IPS DF 6.9 (cell line): ENCODE measurements around the gene TNIK.

ENCODE experiments used
- DNase-seq: peaks from one replicate; pipeline ENCODE4 v3.0.0-alpha.2; 2013; ENCODE audit warnings: low read depth, low spot score
- H3K27ac ChIP-seq: one replicate; pipeline ENCODE4 v1.5.1; 2013; ENCODE audit warnings: low read length, control low read depth
- H3K27me3 ChIP-seq: 2 replicates; pipeline ENCODE4 v1.6.1; 2013; ENCODE audit warnings: mild to moderate bottlenecking, low read length; ENCODE audit not compliant: control insufficient read depth, insufficient read depth
- H3K36me3 ChIP-seq: 2 replicates; pipeline ENCODE4 v1.6.1; 2013; ENCODE audit warnings: low read length; ENCODE audit not compliant: control insufficient read depth, insufficient read depth
- H3K4me1 ChIP-seq: 2 replicates; pipeline ENCODE4 v1.6.1; 2013; ENCODE audit warnings: low read length; ENCODE audit not compliant: control insufficient read depth, insufficient read depth
- H3K4me3 ChIP-seq: 2 replicates; pipeline ENCODE4 v1.5.1; 2013; ENCODE audit warnings: mild to moderate bottlenecking, low read length
- H3K9me3 ChIP-seq: 2 replicates; pipeline ENCODE4 v1.6.1; 2013; ENCODE audit warnings: low read length, inconsistent platforms; ENCODE audit not compliant: control insufficient read depth, insufficient read depth
- WGBS: extraction: QIAGEN DNeasy Blood & Tissue Kit; methylation state at CpG from one replicate; pipeline ENCODE4 v1.1.7; 2013; ENCODE audit warnings: mixed read lengths, missing lambda C conversion rate; ENCODE audit not compliant: insufficient read length, insufficient coverage; 5-methylcytosine and 5-hydroxymethylcytosine counted together

Gene TNIK

DNA sequence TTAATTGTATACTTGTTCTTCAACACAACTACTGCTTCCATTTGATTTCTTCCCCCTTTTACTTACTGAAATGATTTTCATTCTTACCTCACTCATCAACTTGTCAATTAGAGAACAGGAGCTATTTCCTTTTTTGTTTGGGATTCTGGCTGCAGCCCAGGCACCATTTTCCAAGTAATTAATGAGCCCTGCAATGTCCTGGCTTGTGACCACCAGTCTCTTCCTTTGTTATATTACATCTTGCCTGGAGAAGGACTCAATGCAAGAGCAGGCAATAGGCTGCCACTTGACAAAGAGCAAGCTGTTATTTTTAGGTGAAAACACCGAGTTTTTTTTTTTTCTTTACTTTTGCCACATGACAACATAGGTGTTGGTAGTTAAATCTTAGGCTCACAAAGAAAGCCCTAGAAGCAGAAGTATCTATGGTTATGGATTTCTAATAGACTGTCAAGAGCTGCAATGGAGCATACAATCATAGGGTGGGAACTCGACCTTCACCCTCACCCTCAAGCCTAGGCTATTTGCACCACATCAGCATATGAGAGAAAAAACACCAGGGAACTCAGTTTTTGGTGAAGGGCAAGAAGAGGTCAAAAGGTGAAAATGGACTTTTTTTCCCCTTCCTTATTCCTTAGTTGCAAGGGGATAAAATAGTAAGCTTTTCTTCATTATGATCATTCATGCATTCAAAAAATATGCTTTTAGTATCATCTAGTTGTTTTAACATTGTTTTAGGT is 114.9 kb downstream of the TNIK start:
- WGBS: no CpG with 5 or more reads among the region's 2 CpGs
- Histone ChIP-seq H3K27me3 (no peaks in the 10 kb centered on the region), H3K36me3 (no peaks in the 10 kb centered on the region), H3K4me1 (peaks cover 1% of the 10 kb centered on the region), H3K4me3 (no peak overlapping the region), H3K27ac (no peak overlapping the region), H3K9me3 (no peaks in the 10 kb centered on the region)
- DNase-seq: no peak

DNA sequence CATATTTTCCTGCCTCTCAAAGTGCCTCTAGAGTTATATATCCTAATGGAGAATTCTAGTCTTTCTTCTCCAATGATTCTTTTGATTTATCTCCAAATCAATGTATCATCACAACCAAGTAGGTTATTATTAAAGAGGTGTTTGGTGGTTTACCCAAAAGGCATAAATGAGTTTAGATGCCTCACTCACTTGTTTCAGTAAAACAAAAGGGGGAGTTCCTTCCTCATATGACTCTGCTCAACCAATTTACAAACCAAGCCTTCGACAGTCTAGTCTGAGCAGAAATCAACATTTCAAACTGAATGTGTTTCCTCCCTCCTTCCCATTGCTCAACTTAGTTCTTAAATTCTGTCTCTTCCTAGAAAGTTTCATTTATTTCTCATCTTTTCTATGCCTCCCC is 116.5 kb downstream of the TNIK start:
- Histone ChIP-seq H3K27ac (no peak overlapping the region), H3K9me3 (no peaks in the 10 kb centered on the region), H3K27me3 (no peaks in the 10 kb centered on the region), H3K4me3 (no peak overlapping the region), H3K4me1 (peaks cover 1% of the 10 kb centered on the region), H3K36me3 (no peaks in the 10 kb centered on the region)
- DNase-seq: no peak
- WGBS: no CpG with 5 or more reads among the region's 1 CpG

DNA sequence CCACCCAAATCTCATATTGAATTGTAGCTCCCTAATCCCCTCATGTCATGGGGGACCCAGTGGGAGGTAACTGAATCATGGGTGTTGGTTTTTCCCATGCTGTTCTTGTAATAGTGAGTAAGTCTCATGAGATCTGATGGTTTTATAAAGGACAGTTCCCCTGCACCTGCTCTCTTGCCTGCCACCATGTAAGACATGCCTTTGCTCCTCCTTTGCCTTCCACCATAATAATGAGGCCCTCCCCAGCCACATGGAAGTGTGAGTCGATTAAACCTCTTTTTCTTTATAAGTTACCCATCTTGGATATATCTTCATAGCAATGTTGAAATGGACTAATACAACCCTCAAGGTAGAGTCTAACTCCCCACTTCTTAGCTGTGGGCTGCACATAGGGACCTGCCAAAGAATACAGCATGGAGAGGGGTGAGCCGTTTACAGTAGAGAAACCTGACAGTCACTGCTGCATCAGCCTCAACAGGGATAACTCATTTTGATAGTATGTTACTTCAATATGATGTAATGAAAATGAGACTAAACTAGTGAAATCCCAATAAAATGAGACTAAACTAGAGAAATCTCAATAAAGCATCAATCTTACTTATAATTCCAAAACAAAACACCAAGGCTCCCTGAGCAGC is 117.3 kb downstream of the TNIK start:
- no peak for DNase-seq
- WGBS: no CpG with 5 or more reads among the region's 2 CpGs
- H3K9me3 ChIP-seq: no peaks in the 10 kb centered on the region
- H3K27me3 ChIP-seq: no peaks in the 10 kb centered on the region
- H3K27ac ChIP-seq: no peak overlapping the region
- peaks cover 1% of the 10 kb centered on the region for H3K4me1 ChIP-seq
- no peaks in the 10 kb centered on the region for H3K36me3 ChIP-seq
- H3K4me3 ChIP-seq: no peak overlapping the region

DNA sequence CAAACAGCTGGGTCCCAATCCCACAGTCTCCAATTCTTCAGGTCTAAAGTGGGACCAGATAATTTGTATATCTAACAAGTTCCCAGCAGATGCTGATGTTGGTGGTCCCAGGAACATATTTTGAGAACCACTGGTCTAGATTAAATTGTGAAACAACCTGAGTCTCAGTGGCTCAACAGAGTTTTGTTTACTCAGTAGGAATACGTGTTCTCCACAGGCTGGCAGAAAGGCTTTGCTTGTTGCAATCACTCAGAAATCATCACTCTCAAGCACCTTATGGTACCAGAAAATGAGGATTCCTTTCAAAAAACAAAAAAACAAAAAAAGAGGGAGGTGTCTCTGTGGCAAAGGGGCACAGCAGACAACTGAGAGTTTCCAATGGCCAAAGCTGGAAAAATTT is 118.0 kb downstream of the TNIK start:
- H3K27ac ChIP-seq: no peak overlapping the region
- no CpG with 5 or more reads among the region's 1 CpG for whole genome bisulfite sequencing

DNA sequence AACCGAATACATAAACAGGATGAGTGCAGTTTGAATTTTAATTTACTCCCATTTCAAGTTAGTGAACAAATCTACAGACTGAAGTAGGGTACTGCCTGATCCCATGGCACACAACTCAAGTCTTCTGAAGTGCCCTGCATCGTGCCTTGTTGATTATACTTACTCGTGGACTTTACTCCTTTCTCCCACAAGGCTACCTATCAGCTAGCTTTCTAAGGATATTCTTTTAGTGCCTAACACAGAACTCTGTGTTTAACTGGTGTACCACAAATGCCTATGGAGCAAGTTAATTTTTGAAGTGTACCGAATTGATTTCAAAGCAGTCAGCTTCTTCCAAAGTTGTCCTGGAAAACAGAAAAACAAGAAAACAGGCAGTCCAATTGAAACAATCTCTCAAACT is 119.8 kb downstream of the TNIK start:
- Histone ChIP-seq H3K4me3 (no peak overlapping the region), H3K9me3 (no peaks in the 10 kb centered on the region), H3K27me3 (no peaks in the 10 kb centered on the region), H3K36me3 (no peaks in the 10 kb centered on the region), H3K27ac (no peak overlapping the region), H3K4me1 (peaks cover 1% of the 10 kb centered on the region; the same call in 1 of the 2 replicates)
- WGBS: no CpG with 5 or more reads among the region's 4 CpGs
- no peak for DNase-seq

More for the DNA sequence above, 118.0 kb downstream of the TNIK start:
- Histone ChIP-seq H3K36me3 (no peaks in the 10 kb centered on the region), H3K4me3 (no peak overlapping the region), H3K9me3 (no peaks in the 10 kb centered on the region), H3K4me1 (peaks cover 1% of the 10 kb centered on the region), H3K27me3 (no peaks in the 10 kb centered on the region)
- DNase-seq: no peak

DNA sequence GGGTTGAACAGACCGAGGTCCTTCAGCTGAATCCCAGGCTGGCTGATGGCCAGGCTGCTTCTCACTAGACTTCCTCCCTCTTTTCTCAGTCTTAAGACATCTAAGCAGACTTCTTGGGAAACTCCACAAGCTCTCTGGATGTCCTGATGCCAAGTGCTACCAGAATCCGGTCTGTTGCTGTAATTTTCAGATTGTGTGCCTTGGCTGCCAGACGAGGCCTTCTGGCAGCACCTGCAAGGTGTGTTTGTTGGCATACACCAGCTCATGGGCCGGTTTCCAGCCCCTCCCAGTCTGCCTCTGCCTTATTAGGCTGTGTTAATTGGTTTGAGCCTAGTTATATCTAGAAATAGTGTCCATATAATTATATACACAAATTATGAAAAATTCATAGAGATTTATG is 120.6 kb downstream of the TNIK start:
- H3K4me1 ChIP-seq: no peaks in the 10 kb centered on the region; the same call in 1 of the 2 replicates
- no peaks in the 10 kb centered on the region for H3K9me3 ChIP-seq
- no CpG with 5 or more reads among the region's 4 CpGs for WGBS
- H3K27ac ChIP-seq: no peak overlapping the region
- H3K4me3 ChIP-seq: no peak overlapping the region
- no peaks in the 10 kb centered on the region for H3K27me3 ChIP-seq
- no peak for DNase-seq
- no peaks in the 10 kb centered on the region for H3K36me3 ChIP-seq

DNA sequence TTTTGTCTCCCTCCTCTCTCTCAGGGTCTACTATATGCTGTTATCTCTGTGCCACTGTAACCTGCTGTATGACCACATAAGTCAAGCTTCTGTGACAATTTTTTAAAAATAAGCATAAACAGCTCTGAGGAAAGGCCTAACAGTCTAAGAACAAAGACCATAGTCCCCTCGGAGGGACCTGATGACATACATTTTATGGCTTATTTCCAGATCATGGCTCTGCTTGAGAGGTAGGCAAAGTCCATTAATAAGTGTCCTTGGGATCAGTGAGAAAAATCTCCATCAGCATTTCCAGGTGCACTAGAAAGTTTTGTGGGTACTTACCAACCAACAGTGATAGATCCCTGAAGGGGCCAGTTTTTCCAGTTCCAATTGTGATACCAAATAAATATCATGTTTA is 123.8 kb downstream of the TNIK start:
- H3K9me3 ChIP-seq: no peaks in the 10 kb centered on the region
- H3K36me3 ChIP-seq: no peaks in the 10 kb centered on the region
- DNase-seq: no peak
- no peaks in the 10 kb centered on the region for H3K27me3 ChIP-seq
- no CpG with 5 or more reads among the region's 1 CpG for WGBS
- no peak overlapping the region for H3K4me3 ChIP-seq
- no peaks in the 10 kb centered on the region; the same call in 1 of the 2 replicates for H3K4me1 ChIP-seq
- H3K27ac ChIP-seq: no peak overlapping the region

DNA sequence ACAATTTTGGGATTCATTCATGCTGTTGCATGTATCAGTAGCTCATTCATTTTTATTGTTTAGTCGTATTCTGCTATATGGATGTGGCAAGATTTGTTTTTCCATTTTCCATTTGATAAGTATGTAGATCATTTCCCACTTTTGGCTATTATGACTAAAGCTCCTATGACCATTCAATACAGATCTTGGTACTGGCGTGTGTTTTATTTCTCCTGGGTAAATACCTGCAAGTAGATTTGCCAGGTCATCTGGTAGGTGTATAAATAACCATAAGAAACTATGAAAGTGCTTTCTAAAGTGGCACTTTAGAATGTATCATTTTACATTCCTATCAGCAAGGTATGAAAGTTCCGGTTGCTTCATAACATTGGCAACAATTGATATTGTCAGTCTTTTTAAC is 124.6 kb downstream of the TNIK start:
- Histone ChIP-seq H3K27me3 (no peaks in the 10 kb centered on the region), H3K4me1 (no peaks in the 10 kb centered on the region; the same call in 1 of the 2 replicates), H3K9me3 (no peaks in the 10 kb centered on the region), H3K4me3 (no peak overlapping the region), H3K27ac (no peak overlapping the region), H3K36me3 (no peaks in the 10 kb centered on the region)
- no CpG with 5 or more reads among the region's 3 CpGs for WGBS
- DNase-seq: no peak

DNA sequence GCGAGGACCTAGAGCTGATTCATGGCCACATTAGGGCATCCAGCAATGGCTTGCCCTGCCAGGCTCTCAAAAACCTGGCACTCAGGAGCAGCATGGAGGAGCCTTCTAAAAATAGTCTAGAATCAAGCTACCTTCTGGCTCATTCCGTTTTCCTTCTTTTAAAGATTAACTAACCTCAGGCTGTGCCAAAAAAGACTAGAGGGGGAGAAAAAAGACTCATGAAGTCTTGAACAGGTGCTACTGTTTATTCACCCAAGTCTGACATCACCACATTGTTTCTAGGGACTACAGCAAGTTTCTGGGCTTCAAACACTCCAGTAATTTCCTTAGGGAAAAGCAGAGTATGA is 125.8 kb downstream of the TNIK start:
- H3K4me3 ChIP-seq: no peak overlapping the region
- H3K9me3 ChIP-seq: no peaks in the 10 kb centered on the region
- no peaks in the 10 kb centered on the region for H3K36me3 ChIP-seq
- H3K27me3 ChIP-seq: no peaks in the 10 kb centered on the region
- H3K4me1 ChIP-seq: no peaks in the 10 kb centered on the region; the same call in 1 of the 2 replicates
- DNase-seq: no peak
- no peak overlapping the region for H3K27ac ChIP-seq
- no CpG with 5 or more reads among the region's 2 CpGs for WGBS

DNA sequence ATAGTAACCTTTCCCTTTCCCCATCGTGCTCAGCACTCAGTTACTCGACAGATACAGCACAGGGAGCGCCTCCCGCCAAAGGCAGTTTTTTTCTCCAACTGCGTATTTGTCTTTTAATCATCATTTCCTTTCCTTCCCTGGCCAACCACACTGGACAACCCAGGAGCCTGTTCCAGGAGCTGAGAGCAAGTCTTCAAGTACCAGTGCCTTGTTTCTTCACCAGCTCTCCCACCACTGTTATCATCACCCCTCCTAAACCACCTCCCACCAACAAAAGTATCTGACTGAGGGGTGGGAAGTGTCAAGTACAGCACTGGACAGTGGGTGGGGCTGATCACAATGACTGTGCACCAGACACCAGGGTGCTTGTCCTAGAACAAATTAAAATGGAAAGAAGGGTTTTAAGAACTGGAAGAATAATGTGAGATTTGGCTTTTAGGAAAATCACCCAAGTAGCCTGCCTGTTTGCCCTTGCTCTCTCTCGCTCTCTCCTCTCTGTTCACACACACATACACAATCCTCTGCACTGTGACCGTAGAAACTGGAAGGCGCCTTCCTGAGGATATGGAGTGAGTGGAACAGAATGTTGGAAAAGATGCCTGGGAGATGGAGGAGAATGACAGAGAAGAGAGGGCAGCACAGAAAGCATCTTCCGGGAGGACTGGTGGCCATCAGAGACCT is 126.3 kb downstream of the TNIK start:
- Histone ChIP-seq H3K9me3 (no peaks in the 10 kb centered on the region), H3K4me3 (no peak overlapping the region), H3K4me1 (no peaks in the 10 kb centered on the region; the same call in 1 of the 2 replicates), H3K36me3 (no peaks in the 10 kb centered on the region), H3K27ac (no peak overlapping the region), H3K27me3 (no peaks in the 10 kb centered on the region)
- no CpG with 5 or more reads among the region's 9 CpGs for WGBS
- DNase-seq: no peak
